ENCODE data around the gene PAXIP1.

GRCh38 chr7:154947604-154948003, 55.3 kb downstream of the PAXIP1 start:
- TF ChIP-seq, protein P1, sequence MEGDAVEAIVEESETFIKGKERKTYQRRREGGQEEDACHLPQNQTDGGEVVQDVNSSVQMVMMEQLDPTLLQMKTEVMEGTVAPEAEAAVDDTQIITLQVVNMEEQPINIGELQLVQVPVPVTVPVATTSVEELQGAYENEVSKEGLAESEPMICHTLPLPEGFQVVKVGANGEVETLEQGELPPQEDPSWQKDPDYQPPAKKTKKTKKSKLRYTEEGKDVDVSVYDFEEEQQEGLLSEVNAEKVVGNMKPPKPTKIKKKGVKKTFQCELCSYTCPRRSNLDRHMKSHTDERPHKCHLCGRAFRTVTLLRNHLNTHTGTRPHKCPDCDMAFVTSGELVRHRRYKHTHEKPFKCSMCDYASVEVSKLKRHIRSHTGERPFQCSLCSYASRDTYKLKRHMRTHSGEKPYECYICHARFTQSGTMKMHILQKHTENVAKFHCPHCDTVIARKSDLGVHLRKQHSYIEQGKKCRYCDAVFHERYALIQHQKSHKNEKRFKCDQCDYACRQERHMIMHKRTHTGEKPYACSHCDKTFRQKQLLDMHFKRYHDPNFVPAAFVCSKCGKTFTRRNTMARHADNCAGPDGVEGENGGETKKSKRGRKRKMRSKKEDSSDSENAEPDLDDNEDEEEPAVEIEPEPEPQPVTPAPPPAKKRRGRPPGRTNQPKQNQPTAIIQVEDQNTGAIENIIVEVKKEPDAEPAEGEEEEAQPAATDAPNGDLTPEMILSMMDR (conservative IDR thresholded peaks at IDR 0.05 in 1 of 2, IDR thresholded peaks at IDR 0.05 in 1 of 2; ENCODE audit: extremely low read depth in 1 of 2, insufficient read depth in 1 of 2, low read depth in 1 of 2, low read length in 2 of 2) = no peak
- TF ChIP-seq EZH2 (IDR thresholded peaks at IDR 0.05; ENCODE audit: borderline replicate concordance, low read length) = no peak
